SK-N-SH treated with all-trans-retinoic acid at 6 μM for 48 hours (cell line): ENCODE results near the gene CPLANE2.

ENCODE experiments used
- BACH2 ChIP-seq: fragments of 250-450 bp; sonication (Bioruptor Pico); IDR thresholded peaks from 2 replicates; pipeline ENCODE4 v1.9.0; 2021; ENCODE audit warnings: mild to moderate bottlenecking, borderline replicate concordance
- CREB5 ChIP-seq: fragments of 250-450 bp; sonication (Bioruptor Pico); IDR thresholded peaks from 2 replicates; pipeline ENCODE4 v1.5.1; 2020; ENCODE audit warnings: low read depth, mild to moderate bottlenecking, moderate library complexity
- CSDC2 ChIP-seq: fragments of 250-450 bp; sonication (Bioruptor Pico); IDR thresholded peaks from 2 replicates; pipeline ENCODE4 v1.5.0; 2020; ENCODE audit warnings: mild to moderate bottlenecking, moderate library complexity
- ESRRG ChIP-seq: fragments of 250-450 bp; sonication (Bioruptor Pico); IDR thresholded peaks from 2 replicates; pipeline ENCODE4 v1.6.1; 2021; ENCODE audit warnings: mild to moderate bottlenecking
- PATZ1 ChIP-seq: fragments of 250-450 bp; sonication (Bioruptor Pico); IDR thresholded peaks from 2 replicates; pipeline ENCODE4 v1.8.0; 2020; ENCODE audit warnings: mild to moderate bottlenecking, moderate library complexity, borderline replicate concordance
- PPARA ChIP-seq: fragments of 250-450 bp; sonication (Bioruptor Pico); IDR thresholded peaks from 2 replicates; pipeline ENCODE4 v1.5.0; 2020; ENCODE audit warnings: mild to moderate bottlenecking, borderline replicate concordance
- TCF4 ChIP-seq: fragments of 250-450 bp; sonication (Bioruptor Pico); IDR thresholded peaks from 2 replicates; pipeline ENCODE4 v1.8.0; 2021; ENCODE audit warnings: mild to moderate bottlenecking, moderate library complexity, borderline replicate concordance

GRCh38 chr1:16191309-16191708 lies 45.7 kb downstream of the CPLANE2 start:
- TF ChIP-seq CREB5 (CRISPR knock-in tag) (no peak), TCF4 (CRISPR knock-in tag) (no peak), PATZ1 (no peak), ESRRG (no peak), CSDC2 (CRISPR knock-in tag) (no peak), PPARA (CRISPR knock-in tag) (no peak), BACH2 (CRISPR knock-in tag) (no peak)
